HG03135 (cell line): ENCODE data around the gene ATE1.
"Not testable (repeated sequence)": the region's sequence is repeated elsewhere in the genome, so short reads cannot be mapped to it uniquely, and the experiment has no call there.

Experiments used
- ATAC-seq: cut with Tn5 transposase; IDR thresholded peaks from one replicate; pipeline ENCODE4 v1.9.1; 2021; ENCODE audit warnings: mild to moderate bottlenecking, moderate library complexity; ENCODE audit not compliant: unreplicated experiment

Gene ATE1

GRCh38 chr10:121927841-121928527 lies at the start of gene ATE1:
ATE1 (minus strand) TSS chr10:121928031; CDS start chr10:121927949, 82 bp downstream.
- peak; percentile 86 for ATAC-seq

DNA sequence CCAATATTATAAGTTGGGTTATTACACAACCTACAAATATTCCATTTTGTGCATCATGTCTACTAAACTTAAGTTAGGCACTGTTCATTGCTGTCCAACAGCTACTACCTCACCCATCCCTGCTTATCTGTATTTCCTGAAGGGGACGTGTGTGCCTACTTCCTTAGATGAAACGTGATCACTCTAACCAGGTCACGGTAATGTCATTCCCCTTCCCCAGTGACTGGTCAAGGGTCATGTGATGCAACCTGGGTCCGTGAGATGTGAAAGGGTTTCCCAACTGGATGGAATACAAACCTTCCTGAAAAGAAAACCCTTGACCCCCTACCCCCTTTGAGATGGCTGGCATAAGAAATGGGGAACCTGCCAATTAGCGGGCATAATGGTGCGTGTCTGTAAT lies 48.8 kb upstream of the ATE1 start:
- ATAC-seq = no peak

DNA sequence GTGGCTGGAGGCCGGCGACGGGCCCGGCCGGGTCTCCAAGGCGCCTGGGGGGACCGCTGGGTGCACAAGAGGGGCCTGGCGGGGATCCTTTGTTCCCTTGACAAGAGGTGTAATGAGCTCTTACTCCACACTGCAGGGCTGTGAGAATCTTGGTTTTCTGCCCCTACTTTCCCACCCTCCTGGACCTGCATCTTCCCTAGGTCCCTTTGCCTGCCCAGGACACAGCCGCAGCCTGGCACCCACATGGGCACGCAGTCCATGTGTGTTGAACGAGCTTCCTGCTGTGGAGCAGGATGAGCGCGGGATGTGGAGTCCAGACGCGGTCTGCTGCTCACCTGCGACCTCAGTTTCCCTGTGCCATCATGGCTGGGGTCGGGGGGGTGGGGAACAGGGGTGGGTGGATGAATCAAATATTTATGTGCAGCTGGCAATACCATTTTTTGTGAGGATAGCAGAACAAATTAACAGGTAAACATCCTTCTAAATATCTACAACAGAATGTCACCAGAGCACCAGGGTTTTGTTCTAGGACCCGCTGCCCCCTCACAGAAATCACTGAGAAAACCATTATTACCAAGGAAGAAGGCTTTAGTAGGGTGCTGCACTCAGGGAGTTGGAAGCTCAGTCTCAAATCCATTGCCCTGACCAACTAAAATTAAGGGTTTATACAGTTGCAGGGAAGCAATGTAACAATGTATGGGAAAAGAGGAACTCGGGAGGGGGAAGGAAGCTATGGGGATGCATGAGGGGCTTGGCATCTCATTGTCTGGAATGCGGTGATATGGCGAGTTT lies 47.7 kb upstream of the ATE1 start:
- no peak for ATAC-seq

GRCh38 chr10:121974535-121975294 lies 46.9 kb upstream of the ATE1 start, which contains the start of gene NSMCE4A:
NSMCE4A (minus strand) TSS chr10:121975217; CDS start chr10:121975165, 52 bp downstream.
- peak; percentile 78 for ATAC-seq

DNA sequence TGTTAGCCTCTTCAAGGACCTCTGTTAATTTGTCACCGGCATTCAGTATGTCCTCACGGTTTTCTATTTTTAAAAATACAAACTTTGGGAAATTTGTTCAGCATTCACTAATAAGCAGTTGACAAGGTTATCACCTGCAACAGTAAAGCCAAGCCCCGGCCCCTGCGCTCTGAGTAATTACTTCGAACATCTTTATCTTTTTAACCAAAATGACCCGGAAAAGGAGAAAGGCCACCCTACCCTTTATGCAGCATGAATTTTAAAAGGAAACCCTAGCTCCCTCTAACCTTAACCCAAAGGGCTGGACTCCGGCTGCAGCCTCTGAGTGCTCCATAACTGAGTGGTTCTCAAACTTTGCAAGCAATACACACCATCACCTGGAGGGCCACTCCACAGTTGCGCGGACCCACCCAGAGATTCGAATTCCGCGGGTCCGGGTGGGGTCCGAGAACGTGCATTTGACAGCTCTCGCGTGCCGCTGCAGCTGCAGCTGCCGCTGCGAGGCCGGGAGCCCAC lies 46.2 kb upstream of the ATE1 start:
- peak; percentile 40 for ATAC-seq

DNA sequence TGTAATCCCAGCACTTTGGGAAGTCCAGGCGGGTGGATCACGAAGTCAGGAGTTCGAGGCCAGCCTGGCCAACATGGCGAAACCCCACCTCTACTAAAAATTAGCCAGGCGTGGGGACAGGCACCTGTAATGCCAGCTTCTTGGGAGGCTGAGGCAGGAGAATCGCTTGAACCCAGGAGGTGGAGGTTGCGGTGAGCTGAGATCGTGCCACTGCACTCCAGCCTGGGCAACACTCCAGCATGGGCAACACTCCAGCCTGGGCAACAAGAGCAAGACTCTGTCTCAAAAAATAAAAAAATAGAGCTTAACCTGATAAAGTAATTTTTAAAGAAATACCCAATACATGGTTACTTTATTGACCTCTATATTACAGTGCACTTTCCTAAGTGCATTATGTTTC lies 41.3 kb upstream of the ATE1 start:
- ATAC-seq = not testable (repeated sequence)

- ATAC-seq = no peak
These were observed 38.2 kb upstream of the ATE1 start for GRCh38 chr10:121965996-121966395.

GRCh38 chr10:121961456-121961855 lies 33.6 kb upstream of the ATE1 start:
- no peak for ATAC-seq

DNA sequence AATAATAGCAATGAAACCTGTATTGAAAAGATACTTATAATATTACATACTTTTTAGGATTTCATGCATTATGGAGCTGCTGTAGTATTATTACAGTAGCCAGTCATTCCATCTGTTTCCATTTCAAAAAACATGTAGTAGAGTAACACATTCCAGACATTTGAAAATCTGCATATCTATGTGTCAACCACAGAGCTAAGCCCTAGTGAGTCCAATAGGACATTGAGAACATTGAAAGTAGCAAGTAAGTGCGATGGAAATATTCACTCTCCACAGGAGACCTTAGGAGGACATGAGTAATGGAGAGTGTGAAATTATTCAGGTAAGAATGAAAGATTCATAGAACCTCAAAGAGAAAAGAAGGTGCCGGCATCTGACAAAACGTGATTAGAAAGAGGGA lies 31.8 kb upstream of the ATE1 start:
- ATAC-seq = no peak

DNA sequence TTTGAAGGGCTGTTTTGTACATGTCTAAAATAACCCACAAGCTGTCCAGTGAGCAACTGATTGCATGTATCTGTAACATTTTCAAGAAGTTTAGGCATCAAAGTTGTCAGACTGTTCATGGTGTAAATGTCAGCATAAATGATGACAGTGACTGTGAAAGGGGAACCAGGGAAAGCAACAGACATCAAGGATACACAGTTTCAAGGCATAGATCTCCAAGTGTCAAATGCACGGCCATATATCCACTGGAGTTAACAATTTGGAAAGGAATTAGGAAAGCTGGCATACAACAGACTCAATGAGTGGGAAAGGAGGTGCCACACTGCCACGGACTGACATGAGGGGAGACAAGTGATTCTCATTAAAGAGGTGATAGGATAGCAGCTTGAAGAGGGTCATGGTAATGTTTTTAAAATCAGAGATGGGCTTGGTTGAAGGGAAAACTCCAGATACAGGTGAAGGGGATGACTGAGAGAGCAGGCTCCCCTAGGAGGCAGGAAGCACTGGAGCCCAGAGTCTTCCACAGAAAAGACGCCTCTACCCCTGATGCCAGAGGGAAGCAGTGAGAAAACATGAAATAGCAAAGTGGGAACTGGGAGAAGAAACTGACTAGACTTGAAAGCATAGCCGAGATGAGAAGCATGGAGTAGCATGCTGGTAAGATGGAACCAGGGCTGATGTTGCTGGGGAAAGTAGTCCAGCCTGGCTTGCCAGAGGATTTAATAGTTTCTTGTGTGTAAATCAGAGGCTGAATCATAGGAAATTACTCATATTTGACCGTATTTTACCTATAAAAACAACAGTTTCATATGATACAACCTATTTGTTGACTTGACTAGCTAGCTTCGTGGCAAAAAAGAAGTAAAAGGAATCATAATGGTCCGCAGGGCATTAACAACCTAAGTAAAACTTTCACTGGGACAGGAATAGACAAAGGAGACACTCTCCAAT lies 28.6 kb upstream of the ATE1 start:
- ATAC-seq = no peak

- ATAC-seq = no peak
These were observed 24.4 kb upstream of the ATE1 start for GRCh38 chr10:121952226-121952625.

- no peak for ATAC-seq
These were observed 21.6 kb upstream of the ATE1 start for GRCh38 chr10:121949451-121949850.

DNA sequence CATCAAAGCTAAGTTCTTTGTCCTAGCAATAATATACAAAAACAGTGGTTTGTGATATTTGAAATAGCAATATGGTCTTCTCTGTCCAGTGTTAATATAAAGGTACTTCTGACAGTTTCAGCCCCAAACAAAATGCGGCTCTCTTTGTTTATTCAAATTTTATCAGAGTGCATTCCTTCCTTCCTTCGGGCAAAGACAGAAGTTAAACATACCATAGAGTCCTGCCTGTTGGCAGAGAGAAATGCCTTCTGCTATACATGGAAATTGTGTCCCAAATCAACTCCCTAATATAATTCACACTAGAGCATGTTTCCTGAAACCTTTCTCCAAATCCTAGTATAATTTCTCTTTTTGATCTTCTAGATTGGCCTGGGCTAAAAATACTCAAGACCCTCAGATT lies 21.2 kb upstream of the ATE1 start:
- ATAC-seq = no peak

DNA sequence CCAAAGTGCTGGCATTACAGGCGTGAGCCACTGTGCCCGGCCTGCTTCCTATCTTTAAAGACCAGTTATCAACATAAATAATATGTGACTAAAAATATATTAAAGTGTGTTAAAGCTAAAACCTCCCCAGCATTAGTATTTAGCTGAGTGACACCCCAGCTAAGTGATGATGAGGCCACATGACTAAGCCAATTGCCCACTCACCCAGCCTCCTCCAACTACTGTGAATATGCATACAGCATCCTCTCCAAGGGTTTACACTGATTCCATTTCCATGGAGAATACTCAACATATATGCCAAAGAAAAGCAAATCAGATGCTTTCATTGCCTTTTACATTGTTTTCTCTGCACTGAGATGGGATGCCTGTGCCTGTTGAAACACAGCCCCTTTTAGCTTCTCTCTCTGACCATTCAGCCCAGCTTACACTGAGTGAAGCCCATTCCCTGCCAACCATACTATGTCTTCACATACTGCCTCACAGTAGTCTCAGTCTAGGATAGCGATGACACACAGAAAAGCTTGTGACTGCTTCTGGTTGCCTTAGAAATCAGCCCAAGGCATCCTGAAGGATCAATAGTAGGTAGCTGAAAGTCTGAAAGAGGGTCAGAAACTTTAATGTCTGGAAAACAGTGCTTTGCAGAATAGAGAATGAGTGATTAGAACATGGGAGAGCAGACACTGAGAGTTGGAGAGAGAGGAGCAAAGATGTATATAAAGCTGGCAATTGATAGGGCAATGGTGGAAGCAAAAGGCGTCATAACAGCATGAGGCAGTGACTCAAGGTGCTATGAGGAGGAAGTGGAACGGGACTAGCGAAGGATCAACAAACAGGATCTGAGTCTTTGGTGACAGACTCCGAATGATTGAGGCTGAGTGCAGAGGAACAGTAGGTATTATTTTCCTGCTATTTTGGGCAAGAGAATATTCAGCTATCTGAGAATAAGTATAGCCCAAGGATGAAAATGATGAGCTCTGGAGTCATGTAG lies 19.8 kb upstream of the ATE1 start:
- ATAC-seq = no peak

- ATAC-seq = no peak
These were observed 15.1 kb upstream of the ATE1 start for GRCh38 chr10:121942749-121943416.

- ATAC-seq = no peak
These were observed 13.7 kb upstream of the ATE1 start for GRCh38 chr10:121941532-121941931.

DNA sequence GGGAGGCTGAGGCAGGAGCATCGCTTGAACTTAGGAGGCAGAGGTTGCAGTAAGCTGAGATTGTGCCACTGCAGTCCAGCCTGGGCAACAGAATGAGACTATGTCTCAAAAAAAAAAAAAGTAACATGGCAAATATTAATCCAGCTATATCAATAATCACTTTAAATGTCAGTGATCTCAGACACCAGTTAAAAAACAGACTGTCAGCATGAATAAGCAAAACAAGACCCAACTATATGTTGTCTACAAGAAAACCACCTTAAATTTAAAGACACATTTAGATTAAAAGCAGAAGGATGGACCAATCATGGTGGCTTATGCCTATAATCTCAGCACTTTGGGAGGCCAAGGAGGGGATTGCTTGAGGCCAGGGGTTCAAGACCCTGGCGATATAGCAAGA lies 8.5 kb upstream of the ATE1 start:
- no peak for ATAC-seq

- ATAC-seq = no peak
These were observed 7.9 kb upstream of the ATE1 start for GRCh38 chr10:121935702-121936101.
